Endometrium (tissue), 2 donors: ENCODE data around the gene MRC2.
"Not testable (repeated sequence)": the region's sequence is repeated elsewhere in the genome, so short reads cannot be mapped to it uniquely, and the experiment has no call there.

Source experiments
- FAIRE-seq: peaks from 2 replicates; lab custom pipeline; 2012; peaks lifted over from hg19 to GRCh38; lab: Jason Lieb, UNC
- donor health status: control.
- donor health status: control.

MRC2 gene

GRCh38 chr17:62681061-62681938, 53.8 kb downstream of the MRC2 start:
- no peak for FAIRE-seq

GRCh38 chr17:62681939-62682381, 54.5 kb downstream of the MRC2 start:
- FAIRE-seq: no peak

- FAIRE-seq: no peak
Observed at GRCh38 chr17:62684179-62684578, 56.7 kb downstream of the MRC2 start.

GRCh38 chr17:62687997-62688396, 60.5 kb downstream of the MRC2 start:
- FAIRE-seq: no peak

DNA sequence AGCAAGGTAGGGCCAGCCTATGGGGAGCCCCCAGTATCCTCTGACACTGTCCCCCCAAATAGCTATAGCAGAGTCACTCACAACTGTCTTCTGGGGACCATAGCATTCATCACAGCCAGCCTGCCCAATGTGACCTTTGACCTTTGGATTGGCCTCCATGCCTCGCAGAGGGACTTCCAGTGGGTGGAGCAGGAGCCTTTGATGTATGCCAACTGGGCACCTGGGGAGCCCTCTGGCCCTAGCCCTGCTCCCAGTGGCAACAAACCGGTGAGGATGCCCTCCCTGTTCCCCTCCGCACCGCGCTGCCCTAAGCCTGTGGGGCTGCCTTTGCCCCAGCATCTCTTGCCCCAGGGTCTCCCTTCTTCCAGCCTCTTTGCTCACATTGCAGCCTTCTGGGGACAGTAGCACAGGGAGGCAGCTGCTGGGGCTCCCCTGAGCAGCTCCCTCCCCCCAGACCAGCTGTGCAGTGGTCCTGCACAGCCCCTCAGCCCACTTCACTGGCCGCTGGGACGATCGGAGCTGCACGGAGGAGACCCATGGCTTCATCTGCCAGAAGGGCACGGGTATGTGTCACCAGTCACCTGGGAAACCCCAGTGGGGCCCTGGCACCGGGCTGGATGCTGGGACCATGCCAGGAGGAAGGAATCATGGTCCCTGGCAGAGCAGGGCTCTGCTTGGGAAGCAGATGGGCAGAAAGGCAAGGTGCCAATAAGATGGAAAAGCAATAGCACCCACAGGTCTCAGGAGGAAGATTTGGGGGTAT, 61.1 kb downstream of the MRC2 start:
- FAIRE-seq: no peak

GRCh38 chr17:62689441-62690167, 62.1 kb downstream of the MRC2 start:
- FAIRE-seq: no peak

DNA sequence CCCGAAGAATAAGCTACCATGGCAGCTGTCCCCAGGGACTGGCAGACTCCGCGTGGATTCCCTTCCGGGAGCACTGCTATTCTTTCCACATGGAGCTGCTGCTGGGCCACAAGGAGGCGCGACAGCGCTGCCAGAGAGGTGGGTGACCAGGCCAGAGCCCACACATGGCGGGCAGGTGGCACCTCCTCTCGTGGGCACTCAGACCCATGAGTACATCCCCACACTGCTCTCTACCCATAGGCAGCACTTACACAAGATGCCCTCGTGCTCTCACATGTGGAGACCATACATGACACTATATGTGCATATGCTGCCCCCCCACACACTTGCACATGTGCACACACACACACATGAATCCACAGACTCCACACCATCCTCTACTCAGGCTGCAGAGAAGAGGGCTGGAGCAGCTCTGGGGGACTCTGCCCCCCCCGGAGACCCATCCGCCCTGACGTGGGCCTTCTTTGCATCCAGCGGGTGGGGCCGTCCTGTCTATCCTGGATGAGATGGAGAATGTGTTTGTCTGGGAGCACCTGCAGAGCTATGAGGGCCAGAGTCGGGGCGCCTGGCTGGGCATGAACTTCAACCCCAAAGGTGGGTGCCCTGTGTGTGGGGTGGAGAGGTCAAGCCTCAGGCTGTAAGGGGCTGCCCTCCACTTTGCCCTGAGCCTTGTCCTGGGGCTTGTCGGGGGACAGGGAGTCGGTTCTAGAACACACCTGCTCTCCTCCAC, 62.9 kb downstream of the MRC2 start:
- FAIRE-seq: no peak

GRCh38 chr17:62691589-62691915, 64.1 kb downstream of the MRC2 start:
- FAIRE-seq: not testable (repeated sequence)

- FAIRE-seq: no peak
Observed at GRCh38 chr17:62692159-62692651, 64.7 kb downstream of the MRC2 start.

- no peak for FAIRE-seq
Observed at GRCh38 chr17:62692721-62693431, 65.4 kb downstream of the MRC2 start.

DNA sequence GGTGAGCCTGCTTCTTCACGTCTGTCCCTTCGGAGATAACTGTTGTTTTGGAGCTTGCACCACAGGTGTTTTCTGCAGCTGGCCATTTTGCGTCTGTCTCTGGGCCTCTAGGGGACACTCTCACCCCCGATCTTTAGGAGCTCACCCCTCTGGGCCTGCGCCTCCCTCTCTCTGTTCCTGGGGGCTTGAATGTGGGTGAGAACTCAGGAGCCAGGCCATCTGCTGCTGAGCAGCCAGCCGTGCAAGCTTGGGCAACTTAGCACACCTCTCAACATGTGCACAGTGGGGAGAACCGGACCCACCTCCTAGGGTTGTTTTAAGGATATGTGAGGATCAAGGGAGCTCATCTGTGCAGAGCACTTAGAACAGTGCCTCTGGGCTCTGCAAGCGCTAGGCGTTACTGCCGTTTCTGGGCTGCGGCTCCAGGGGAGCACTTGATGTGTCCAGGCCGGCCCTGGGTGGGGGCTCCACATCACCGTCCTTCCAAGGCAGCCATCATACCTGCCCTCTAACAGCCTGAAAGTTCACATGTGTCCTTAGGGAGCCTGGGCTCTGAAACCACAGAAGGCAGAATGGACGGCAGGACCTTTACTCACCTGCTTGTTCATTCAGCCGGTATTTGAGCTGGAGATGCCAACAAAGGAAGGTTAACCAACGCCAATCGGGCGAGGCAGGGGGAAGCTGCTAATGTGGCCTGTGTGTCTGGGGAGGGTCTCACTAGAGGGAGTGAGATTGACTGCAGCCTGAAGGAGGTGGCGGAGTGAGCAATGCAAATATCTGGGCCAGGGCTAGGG, 66.3 kb downstream of the MRC2 start:
- no peak for FAIRE-seq

DNA sequence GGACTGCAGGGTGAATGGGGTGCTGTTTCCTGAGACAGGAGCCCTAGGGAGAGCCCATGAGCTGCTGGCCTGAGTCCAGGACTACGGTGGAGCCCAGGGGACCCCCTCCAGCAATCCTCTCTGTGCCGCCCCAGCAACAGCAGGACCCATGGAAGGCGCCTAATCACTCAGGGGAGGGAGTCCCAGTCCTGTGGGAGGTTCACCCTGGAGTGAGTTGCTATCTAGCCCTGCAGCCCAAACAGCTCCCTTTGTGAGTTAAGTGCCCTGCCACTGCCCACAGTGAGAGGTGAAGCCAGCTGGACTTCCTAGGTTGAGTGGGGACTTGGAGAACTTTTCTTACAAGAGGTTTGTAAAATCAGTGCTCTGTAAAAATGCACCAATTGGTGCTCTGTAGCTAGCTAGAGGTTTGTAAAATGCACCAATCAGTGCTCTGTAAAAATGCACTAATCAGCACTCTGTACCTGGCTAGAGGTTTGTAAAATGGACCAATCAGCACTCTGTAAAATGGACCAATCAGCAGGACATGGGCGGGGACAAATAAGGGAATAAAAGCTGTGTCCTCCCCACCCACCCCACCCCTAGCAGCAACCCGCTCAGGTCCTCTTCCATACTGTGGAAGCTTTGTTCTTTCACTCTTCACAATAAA, 67.7 kb downstream of the MRC2 start:
- not testable (repeated sequence) for FAIRE-seq

GRCh38 chr17:62696256-62696655, 68.8 kb downstream of the MRC2 start:
- no peak for FAIRE-seq

- no peak for FAIRE-seq
Observed at GRCh38 chr17:62696726-62697490, 69.4 kb downstream of the MRC2 start.

DNA sequence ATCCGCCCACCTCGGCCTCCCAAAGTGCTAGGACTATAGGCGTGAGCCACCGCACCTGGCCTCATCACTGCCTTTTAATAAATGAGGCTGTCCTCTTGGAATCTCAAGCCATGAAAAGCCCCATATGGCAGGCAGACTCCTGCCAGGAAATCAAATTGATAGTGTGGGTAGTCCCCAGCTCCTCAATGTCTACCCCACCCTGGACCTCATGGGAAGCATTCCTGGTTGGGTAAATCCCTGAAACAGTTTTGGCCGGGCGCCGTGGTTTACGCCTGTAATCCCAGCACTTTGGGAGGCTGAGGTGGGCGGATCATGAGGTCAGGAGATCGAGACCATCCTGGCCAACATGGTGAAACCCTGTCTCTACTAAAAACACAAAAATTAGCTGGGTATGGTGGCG, 71.0 kb downstream of the MRC2 start:
- FAIRE-seq: not testable (repeated sequence)

DNA sequence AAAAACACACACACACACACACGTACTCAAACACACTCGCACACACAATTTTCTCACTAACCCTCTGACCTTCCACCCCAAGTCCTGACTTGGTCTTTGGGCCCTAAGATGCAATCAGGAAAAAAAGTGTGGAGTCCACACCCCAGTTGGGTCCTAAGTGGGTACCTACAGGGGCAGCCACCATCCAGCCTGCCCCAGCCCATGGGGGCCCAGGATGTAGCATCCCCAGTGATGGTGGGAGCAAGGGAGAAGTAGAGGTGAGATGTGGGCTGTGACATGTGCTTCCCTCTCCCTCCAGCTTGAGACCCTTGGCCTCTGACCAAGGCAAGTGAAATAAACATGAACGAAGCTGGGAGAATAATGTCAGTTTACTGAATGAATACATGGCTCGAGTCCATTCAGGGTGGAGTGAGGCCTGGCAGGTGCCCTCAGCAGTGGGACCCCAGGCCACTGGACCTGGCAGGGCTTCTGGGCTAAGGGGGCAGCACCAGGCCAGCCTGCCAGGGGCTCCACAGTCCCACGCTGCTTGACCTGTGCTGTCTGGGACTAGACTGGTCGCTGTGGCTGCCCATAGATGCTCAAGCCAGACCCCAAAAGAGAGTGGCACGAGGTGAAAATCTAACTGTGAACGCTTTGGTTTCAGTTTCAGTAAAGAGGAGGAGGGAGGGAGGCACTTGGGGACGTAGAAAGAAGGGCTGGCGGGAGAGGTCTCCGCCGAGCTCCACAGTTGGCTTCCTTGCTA, 73.7 kb downstream of the MRC2 start:
- FAIRE-seq: no peak

DNA sequence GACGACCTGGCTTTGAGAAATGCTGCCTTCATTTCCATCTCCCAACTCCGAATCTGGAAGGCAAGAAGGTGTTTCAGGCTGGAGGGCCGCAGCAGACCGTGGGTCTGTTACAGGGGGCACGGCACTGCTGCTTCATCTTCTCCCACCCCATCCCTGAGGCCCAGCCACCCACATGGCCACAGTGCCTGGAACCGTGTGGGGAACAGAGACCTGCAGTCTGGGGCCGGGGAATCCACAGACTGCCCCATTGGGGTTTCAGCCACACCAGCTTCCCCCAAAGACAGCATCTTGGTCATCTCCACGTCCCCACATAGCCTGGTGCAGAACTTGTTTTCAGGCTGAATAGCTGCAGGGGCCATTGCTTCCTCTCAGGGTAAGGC, 74.2 kb downstream of the MRC2 start:
- FAIRE-seq: no peak

GRCh38 chr17:62702746-62703260, 75.3 kb downstream of the MRC2 start:
- no peak for FAIRE-seq
